H1 (cell line): ENCODE measurements around the gene DBNL. TPM values are rescaled to one million over a fixed set of nuclear protein-coding genes. Genes with fewer than 3 reads are reported as not detected.

Experiments used
- CHD7 ChIP-seq: fragments of 300-600 bp; sonication (generic); IDR thresholded peaks from 2 replicates; pipeline ENCODE4 v1.7.1; 2012; ENCODE audit warnings: low read length, moderate library complexity, mild to moderate bottlenecking, inconsistent platforms; ENCODE audit not compliant: insufficient replicate concordance
- CTCF ChIP-seq, 3 experiments: IDR thresholded peaks; 1 replicate in 2 of 3; 2 replicates in 1 of 3; pipeline versions ENCODE4 v1.5.1 to v1.6.1; 2011; ENCODE audit warnings: low read length in 3 of 3, mild to moderate bottlenecking in 3 of 3, inconsistent platforms in 2 of 3, low read depth in 1 of 3, moderate library complexity in 1 of 3; ENCODE audit not compliant: insufficient read depth in 1 of 3; ENCODE audit errors: control extremely low read depth in 1 of 3
- EP300 ChIP-seq, 2 experiments: IDR thresholded peaks; 1 replicate in 1 of 2; 2 replicates in 1 of 2; pipeline ENCODE4 v1.6.1; 2011 to 2012; ENCODE audit warnings: low read depth in 2 of 2, low read length in 2 of 2, mild to moderate bottlenecking in 2 of 2, borderline replicate concordance in 1 of 2, inconsistent platforms in 1 of 2, moderate library complexity in 1 of 2
- RAD21 ChIP-seq, 2 experiments: IDR thresholded peaks in 1 of 2; conservative IDR thresholded peaks in 1 of 2; 2 replicates each; pipeline ENCODE4 v1.6.1; 2011; ENCODE audit warnings: low read depth in 2 of 2, low read length in 2 of 2, improper control_type of control experiment in 1 of 2, inconsistent platforms in 1 of 2, mild to moderate bottlenecking in 1 of 2, moderate library complexity in 1 of 2
- SIX5 ChIP-seq: IDR thresholded peaks from 2 replicates; pipeline ENCODE4 v1.6.1; 2011; ENCODE audit warnings: mild to moderate bottlenecking, low read depth, low read length
- TCF12 ChIP-seq: IDR thresholded peaks from 2 replicates; pipeline ENCODE4 v1.6.1; 2011; ENCODE audit warnings: low read depth, mild to moderate bottlenecking, low read length
- polyA plus RNA-seq, 7 experiments: library from polyadenylated mRNA; depleted of rRNA in 3 of 7; stranded (reverse) in 5 of 7; unstranded in 2 of 7; fragments of >200 nt in 5 of 7; fragments of 200-250 nt in 2 of 7; gene quantifications; 1 replicate in 5 of 7; 2 replicates in 1 of 7; 4 replicates in 1 of 7; pipeline versions ENCODE4 v1.2.1 to v1.2.3, GENCODE V29; 2011 to 2013; ENCODE audit warnings: missing spikeins in 2 of 7, mixed read lengths in 2 of 7
- total RNA-seq: library from RNA; stranded (reverse); fragmentation: NEBNext Ultra II Directional; extraction: Animal tissue kit (Norgen Biotek cat#: 25700); gene quantifications from 2 replicates; pipeline ENCODE4 v1.2.1, GENCODE V29; 2021

Gene DBNL
- total and polyA plus RNA-seq, 2 of the 8 experiments (the other 6 are each of a cell fraction or from before 2014, with no cell fraction given), result 30.9 to 56.6 TPM

GRCh38 chr7:44101966-44102845 is 57.7 kb downstream of the DBNL start (continued):
- TF ChIP-seq CHD7, result no peak
- TF ChIP-seq TCF12, result no peak
- no peak for TF ChIP-seq RAD21 (IDR thresholded peaks at IDR 0.05 in 1 of 2, conservative IDR thresholded peaks at IDR 0.05 in 1 of 2; ENCODE audit: low read depth in 2 of 2, low read length in 2 of 2)
- no peak for TF ChIP-seq EP300 (IDR thresholded peaks at IDR 0.05; ENCODE audit: borderline replicate concordance in 1 of 2, low read depth in 2 of 2, low read length in 2 of 2)
- TF ChIP-seq SIX5, result no peak
- TF ChIP-seq CTCF (IDR thresholded peaks at IDR 0.05; ENCODE audit: control extremely low read depth in 1 of 3, insufficient read depth in 1 of 3, low read depth in 1 of 3, low read length in 3 of 3), result no peak
